Transverse colon (tissue), 4 donors: Measurements from ENCODE around the gene RPGR. TPM values are rescaled to one million over a fixed set of nuclear protein-coding genes. Genes with fewer than 3 reads are reported as not detected.
A peak's percentile ranks its signal among the peaks of the same experiment; 100 is the strongest.

ENCODE experiments used
- DNase-seq: peaks from one replicate; pipeline ENCODE4 v3.0.0-alpha.2; 2019
- H3K27ac ChIP-seq, 4 donors: fragments of 200-600 bp; sonication (generic); 2 replicates each; pipeline ENCODE4 v1.5.1; 2016 to 2018; ENCODE audit warnings: inconsistent platforms in 4 of 4
- H3K27me3 ChIP-seq: fragments of 200-600 bp; sonication (generic); 2 replicates; pipeline ENCODE4 v1.5.1; 2017; ENCODE audit warnings: inconsistent platforms
- H3K36me3 ChIP-seq, 4 donors: fragments of 200-600 bp; sonication (generic); 2 replicates each; pipeline ENCODE4 v1.5.1; 2017 to 2019; ENCODE audit warnings: inconsistent platforms in 4 of 4
- H3K4me1 ChIP-seq, 4 donors: fragments of 200-600 bp; sonication (generic); 2 replicates each; pipeline ENCODE4 v1.5.1; 2017 to 2020; ENCODE audit warnings: inconsistent platforms in 4 of 4
- H3K4me3 ChIP-seq, 4 donors: fragments of 200-600 bp; sonication (generic); 1 replicate in 1 of 4; 2 replicates in 3 of 4; pipeline versions ENCODE4 v1.5.1 to v1.6.1; 2017 to 2019; ENCODE audit warnings: inconsistent platforms in 4 of 4
- H3K9me3 ChIP-seq, 2 donors: fragments of 200-600 bp; sonication (generic); 2 replicates each; pipeline ENCODE4 v1.5.1; 2017 to 2019; ENCODE audit warnings: inconsistent platforms in 2 of 2
- EP300 ChIP-seq: sonication (generic); formaldehyde crosslinking; IDR thresholded peaks from one replicate; pipeline ENCODE4 v1.6.1; 2017; ENCODE audit warnings: antibody characterized with exemption, low read depth
- POLR2A ChIP-seq: fragments of 450-650 bp; IDR thresholded peaks from one replicate; pipeline ENCODE4 v1.6.1; 2016; ENCODE audit warnings: antibody characterized with exemption, mild to moderate bottlenecking, moderate library complexity
- POLR2AphosphoS5 ChIP-seq, 3 donors: sonication (generic); formaldehyde crosslinking; IDR thresholded peaks; one replicate each; pipeline ENCODE4 v1.6.1; 2016; ENCODE audit warnings: antibody characterized with exemption in 3 of 3
- WGBS, 2 donors: methylation state at CpG; one replicate each; pipeline ENCODE4 v1.1.5; 2018; ENCODE audit warnings: low coverage in 1 of 2; 5-methylcytosine and 5-hydroxymethylcytosine counted together
- in situ Hi-C, 4 donors: fragments of 200-750 bp; cut with MboI; loops; one replicate each; pipeline versions ENCODE4 v1.15.0 to v1.15.1; 2017; ENCODE audit warnings: low sequenced_read_pairs in 3 of 4, low pct_ligation_motif_present in 1 of 4, low pct_unique_long_range_greater_than_20kb in 1 of 4
- intact Hi-C: fragments of 100-400 bp; cut with DNase I; formaldehyde crosslinking; loops from one replicate; pipeline ENCODE4 v1.15.1; 2023; ENCODE audit warnings: low total_unique reads
- total RNA-seq, 4 donors: library from RNA; depleted of rRNA; stranded (reverse); fragments of >200 nt; gene quantifications; one replicate each; pipeline ENCODE4 v1.1.0, GENCODE V29; 2016
- TF ChIP-seq, protein P1 (sequence below), 5 experiments: fragments of 200-600 bp in 3 of 5; fragments of 450-650 bp in 2 of 5; sonication (generic) in 3 of 5; IDR thresholded peaks; 1 replicate in 2 of 5; 2 replicates in 3 of 5; pipeline ENCODE4 v1.5.1; 2016 to 2017; ENCODE audit warnings: antibody characterized with exemption in 5 of 5, inconsistent platforms in 3 of 5, mild to moderate bottlenecking in 2 of 5, moderate library complexity in 1 of 5

Gene RPGR
- total RNA-seq, 4 donors from 2014 or later, result 11.9 to 33.3 (median 23.7) TPM

DNA sequence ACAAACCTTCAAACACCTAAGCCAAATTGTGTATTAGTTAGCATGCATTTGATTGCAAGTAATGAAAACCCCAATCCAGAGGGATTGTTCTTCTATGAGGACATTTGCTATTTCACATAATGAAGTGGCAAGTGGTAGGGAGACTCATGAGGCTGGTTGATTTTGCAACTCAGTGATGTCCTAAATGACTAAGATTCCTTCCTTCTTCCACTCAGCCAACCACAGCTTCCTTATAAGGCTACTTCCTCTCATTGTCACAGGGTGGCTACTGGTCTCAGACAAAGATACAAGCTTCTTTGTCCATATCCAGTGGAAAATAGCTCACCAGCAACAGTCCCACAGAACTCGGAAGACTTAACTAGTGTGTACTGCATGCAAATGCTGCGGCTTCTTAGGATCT lies 19.8 kb upstream of the RPGR start:
- H3K4me1 ChIP-seq, result peaks cover 0 to 13% (median 0%) of the 10 kb centered on the region in 4 donors
- WGBS, 2 donors, result 80 to 100% methylated on average over 1 to 2 of the region's 2 CpGs
- intact Hi-C loops, result no loop called here
- in situ Hi-C loops, result no loop called here
- H3K27ac ChIP-seq, result no peak overlapping the region
- no peak overlapping the region for H3K4me3 ChIP-seq
- no peak for DNase-seq
- no peak for TF ChIP-seq POLR2AphosphoS5 (IDR thresholded peaks at IDR 0.05)
- no peak for TF ChIP-seq POLR2A
- TF ChIP-seq EP300, result no peak
- TF ChIP-seq, protein P1, sequence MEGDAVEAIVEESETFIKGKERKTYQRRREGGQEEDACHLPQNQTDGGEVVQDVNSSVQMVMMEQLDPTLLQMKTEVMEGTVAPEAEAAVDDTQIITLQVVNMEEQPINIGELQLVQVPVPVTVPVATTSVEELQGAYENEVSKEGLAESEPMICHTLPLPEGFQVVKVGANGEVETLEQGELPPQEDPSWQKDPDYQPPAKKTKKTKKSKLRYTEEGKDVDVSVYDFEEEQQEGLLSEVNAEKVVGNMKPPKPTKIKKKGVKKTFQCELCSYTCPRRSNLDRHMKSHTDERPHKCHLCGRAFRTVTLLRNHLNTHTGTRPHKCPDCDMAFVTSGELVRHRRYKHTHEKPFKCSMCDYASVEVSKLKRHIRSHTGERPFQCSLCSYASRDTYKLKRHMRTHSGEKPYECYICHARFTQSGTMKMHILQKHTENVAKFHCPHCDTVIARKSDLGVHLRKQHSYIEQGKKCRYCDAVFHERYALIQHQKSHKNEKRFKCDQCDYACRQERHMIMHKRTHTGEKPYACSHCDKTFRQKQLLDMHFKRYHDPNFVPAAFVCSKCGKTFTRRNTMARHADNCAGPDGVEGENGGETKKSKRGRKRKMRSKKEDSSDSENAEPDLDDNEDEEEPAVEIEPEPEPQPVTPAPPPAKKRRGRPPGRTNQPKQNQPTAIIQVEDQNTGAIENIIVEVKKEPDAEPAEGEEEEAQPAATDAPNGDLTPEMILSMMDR (IDR thresholded peaks at IDR 0.05), result no peak
- H3K27me3 ChIP-seq, result no peaks in the 10 kb centered on the region
- no peaks in the 10 kb centered on the region for H3K36me3 ChIP-seq
- no peaks in the 10 kb centered on the region for H3K9me3 ChIP-seq

DNA sequence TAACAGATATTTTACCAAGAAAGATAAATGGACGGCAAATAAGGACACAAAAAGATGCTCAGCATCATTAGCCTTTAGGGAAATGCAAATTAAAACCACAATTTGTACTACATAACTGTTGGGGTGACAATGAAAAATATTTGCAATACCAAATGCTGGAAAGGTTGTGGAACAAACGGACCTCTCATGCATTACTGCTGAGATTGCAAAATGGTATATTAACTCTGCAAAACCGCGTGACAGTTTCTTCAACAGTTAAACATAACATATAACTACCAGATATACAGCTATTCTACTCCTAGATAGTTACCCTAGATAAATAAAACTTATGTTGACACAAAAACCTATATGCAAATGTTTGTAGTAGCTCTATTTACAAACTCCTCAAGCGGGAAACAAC lies 18.8 kb upstream of the RPGR start:
- no peaks in the 10 kb centered on the region for H3K9me3 ChIP-seq
- no peaks in the 10 kb centered on the region for H3K27me3 ChIP-seq
- intact Hi-C loops, result no loop called here
- H3K4me3 ChIP-seq, result no peak overlapping the region
- DNase-seq, result no peak
- TF ChIP-seq POLR2A (no peak), POLR2AphosphoS5 (IDR thresholded peaks at IDR 0.05) (no peak), EP300 (no peak)
- TF ChIP-seq, protein P1 (IDR thresholded peaks at IDR 0.05), result no peak
- in situ Hi-C loops, result no loop called here
- WGBS, 2 donors, result 38 to 54% methylated on average over 3 to 5 of the region's 5 CpGs
- H3K4me1 ChIP-seq, result peaks cover 0 to 13% (median 0%) of the 10 kb centered on the region in 4 donors
- H3K27ac ChIP-seq, result no peak overlapping the region
- no peaks in the 10 kb centered on the region for H3K36me3 ChIP-seq

DNA sequence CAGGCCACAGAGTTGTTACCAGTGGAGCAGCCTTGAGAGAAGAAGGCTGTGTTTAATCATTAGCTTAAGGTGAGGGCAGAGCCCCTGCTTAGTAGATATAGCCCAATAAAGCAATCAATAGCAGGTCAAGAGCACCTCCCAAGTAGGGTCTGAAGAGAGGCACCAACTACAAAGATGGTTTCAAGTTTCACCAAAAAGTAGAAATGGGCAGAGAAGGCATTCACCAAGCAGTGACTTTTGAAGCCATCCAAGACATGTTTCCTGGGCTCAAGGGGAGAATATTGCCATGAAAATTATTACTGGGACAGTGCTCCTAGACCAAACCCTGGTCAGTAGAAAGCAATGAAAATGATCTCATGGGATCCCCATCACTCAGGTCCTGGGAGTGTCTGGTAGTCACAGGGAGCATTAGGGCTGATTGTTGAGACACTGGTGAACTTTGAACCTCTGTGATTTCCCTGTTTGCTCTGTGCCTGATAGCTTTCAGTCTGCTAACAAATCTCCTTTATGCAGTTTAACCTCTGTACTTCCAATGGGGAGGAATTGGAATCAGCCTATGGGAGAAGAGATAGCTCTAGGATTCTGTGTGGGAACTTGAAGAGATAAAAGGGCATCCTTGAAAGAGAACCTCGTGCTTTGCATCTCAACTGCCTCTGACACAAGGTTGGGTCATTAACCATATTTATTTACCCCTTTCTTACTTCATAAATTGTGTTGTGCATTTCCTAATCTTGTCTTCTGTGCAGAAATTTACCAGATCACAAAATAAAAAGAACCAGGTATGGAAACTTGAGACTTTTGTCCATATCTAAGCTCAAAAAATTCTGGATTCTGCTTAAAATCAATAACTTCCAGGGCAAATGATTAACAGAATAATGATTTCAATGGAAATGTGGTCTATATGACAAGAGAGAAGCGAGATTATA lies 15.8 kb upstream of the RPGR start:
- Histone ChIP-seq H3K27me3 (no peaks in the 10 kb centered on the region), H3K27ac (peak overlapping the region; percentile 23 to 68 (median 66)), H3K4me1 (peaks cover 0 to 13% (median 0%) of the 10 kb centered on the region in 4 donors), H3K4me3 (no peak overlapping the region), H3K36me3 (no peaks in the 10 kb centered on the region), H3K9me3 (no peaks in the 10 kb centered on the region)
- peak; percentile 14 for DNase-seq
- TF ChIP-seq POLR2AphosphoS5 (IDR thresholded peaks at IDR 0.05), result no peak
- TF ChIP-seq POLR2A, result no peak
- TF ChIP-seq EP300, result no peak
- TF ChIP-seq, protein P1 (IDR thresholded peaks at IDR 0.05), result no peak
- in situ Hi-C loops, result no loop called here
- 20 to 40% methylated on average over 2 of the region's 2 CpGs for WGBS, 2 donors
- intact Hi-C loops, result no loop called here

DNA sequence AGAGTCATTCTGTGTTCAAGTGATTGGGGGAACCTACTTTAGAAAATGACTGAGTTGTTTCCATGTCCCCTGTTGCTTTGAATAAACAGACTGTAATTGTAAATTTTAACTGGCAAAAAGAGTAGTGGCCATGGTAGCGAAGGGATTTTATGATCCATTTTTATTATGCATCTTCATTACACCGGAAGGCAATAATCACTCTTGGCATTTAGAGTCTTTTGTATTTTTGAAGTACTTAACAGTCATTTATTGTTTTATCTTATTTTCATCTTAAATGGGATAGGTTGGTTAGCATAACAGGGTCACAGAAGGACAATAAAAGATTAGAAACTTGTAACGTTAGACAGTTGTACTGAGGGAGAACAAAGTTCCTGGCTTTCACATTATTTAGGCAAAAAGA lies 14.1 kb upstream of the RPGR start:
- intact Hi-C loops, result no loop called here
- in situ Hi-C loops, result no loop called here
- DNase-seq, result no peak
- TF ChIP-seq POLR2AphosphoS5 (IDR thresholded peaks at IDR 0.05) (no peak), EP300 (no peak), POLR2A (no peak)
- TF ChIP-seq, protein P1 (IDR thresholded peaks at IDR 0.05), result no peak
- Histone ChIP-seq H3K4me1 (peaks cover 0 to 16% (median 0%) of the 10 kb centered on the region in 4 donors), H3K4me3 (no peak overlapping the region), H3K9me3 (no peaks in the 10 kb centered on the region), H3K27me3 (no peaks in the 10 kb centered on the region), H3K27ac (no peak overlapping the region), H3K36me3 (no peaks in the 10 kb centered on the region)
- 23 to 40% methylated on average over 3 of the region's 3 CpGs for WGBS, 2 donors
